Motor neuron (in vitro differentiated cells): ENCODE data around the gene EYA2. TPM values are rescaled to one million over a fixed set of nuclear protein-coding genes. Genes with fewer than 3 reads are reported as not detected.
A peak's percentile ranks its signal among the peaks of the same experiment; 100 is the strongest.

Experiments
- ATAC-seq, 8 experiments: fragments of 200-7000 bp; cut with Tn5 transposase; replicated peaks in 6 of 8; 2 replicates each; pipeline ENCODE4 v1.8.0; 2021; ENCODE audit warnings: mild to moderate bottlenecking in 8 of 8, moderate library complexity in 8 of 8
- H3K27ac ChIP-seq, 2 donors: fragments of 250-450 bp; sonication (Bioruptor Pico); 2 replicates each; pipeline ENCODE4 v1.9.0; 2021; ENCODE audit warnings: antibody characterized with exemption in 2 of 2, mild to moderate bottlenecking in 2 of 2, moderate library complexity in 1 of 2
- H3K4me1 ChIP-seq, 2 donors: fragments of 250-450 bp; sonication (Bioruptor Pico); replicated peaks in 1 of 2; 2 replicates each; pipeline ENCODE4 v1.6.1; 2021; ENCODE audit warnings: antibody characterized with exemption in 2 of 2, mild to moderate bottlenecking in 2 of 2, moderate library complexity in 1 of 2
- H3K4me3 ChIP-seq, 5 donors: fragments of 250-450 bp; sonication (Bioruptor Pico); 2 replicates each; pipeline ENCODE4 v1.9.0; 2021; ENCODE audit warnings: antibody characterized with exemption in 5 of 5, mild to moderate bottlenecking in 5 of 5, moderate library complexity in 4 of 5
- WGBS, 10 experiments: fragments of 450-650 bp; shearing (Covaris generic); methylation state at CpG; one replicate each; pipeline ENCODE4 v1.0.0; 2022; 5-methylcytosine and 5-hydroxymethylcytosine counted together
- in situ Hi-C, 9 experiments: fragments of 400-800 bp; cut with MboI; loops; one replicate each; pipeline ENCODE4 v1.15.0; 2021; ENCODE audit warnings: low sequenced_read_pairs in 9 of 9, low pct_unique_long_range_greater_than_20kb in 2 of 9; ENCODE audit not compliant: unreplicated experiment in 9 of 9
- total RNA-seq, 8 experiments: library from RNA; unstranded; fragments of 300-600 nt; gene quantifications; 2 replicates each; pipeline versions ENCODE4 v1.2.3 to v1.2.4, GENCODE V29; 2022

Gene EYA2
- total RNA-seq, 8 experiments from 2014 or later, result 0.18 to 7.5 (median 1.9) TPM; not detected in 1

- peaks cover 14 to 15% of the 10 kb centered on the region in 2 donors for H3K4me1 ChIP-seq
- H3K4me3 ChIP-seq, result no peak overlapping the region
- WGBS, 10 experiments, result 67 to 100% (median 100%) methylated on average over 1 of the region's 1 CpG; no CpG with 5 or more reads in 3 of the 10 experiments
- in situ Hi-C loops, result no loop called here
- no peak overlapping the region for H3K27ac ChIP-seq
- no peak for ATAC-seq
These were observed 88.8 kb downstream of the EYA2 start for GRCh38 chr20:46983466-46983865.

DNA sequence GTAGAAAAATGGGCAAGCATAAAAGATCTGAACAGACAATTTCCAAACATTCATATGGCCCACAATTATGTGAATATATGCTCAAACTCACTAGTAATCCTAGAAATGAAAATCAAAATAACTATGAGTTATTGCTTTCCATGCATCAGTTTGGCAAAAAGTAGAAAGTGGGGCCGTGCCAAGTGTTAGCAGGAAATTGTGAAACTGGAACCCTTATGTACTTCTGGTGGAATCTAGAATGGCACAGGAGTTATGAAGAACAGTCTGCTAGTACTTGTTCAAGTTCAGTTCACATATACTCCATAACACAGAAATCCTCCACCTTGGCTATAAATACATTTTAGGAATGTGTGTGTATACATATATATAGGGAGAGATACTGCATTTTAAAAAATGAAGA, 89.8 kb downstream of the EYA2 start:
- Histone ChIP-seq H3K4me1 (peaks cover 4 to 7% of the 10 kb centered on the region in 2 donors), H3K27ac (no peak overlapping the region), H3K4me3 (no peak overlapping the region)
- peak in 1 of 8 experiments; percentile 70 for ATAC-seq
- in situ Hi-C loops, result no loop called here
- WGBS, 10 experiments, result 17 to 100% (median 83%) methylated on average over 1 of the region's 1 CpG; no CpG with 5 or more reads in 1 of the 10 experiments

DNA sequence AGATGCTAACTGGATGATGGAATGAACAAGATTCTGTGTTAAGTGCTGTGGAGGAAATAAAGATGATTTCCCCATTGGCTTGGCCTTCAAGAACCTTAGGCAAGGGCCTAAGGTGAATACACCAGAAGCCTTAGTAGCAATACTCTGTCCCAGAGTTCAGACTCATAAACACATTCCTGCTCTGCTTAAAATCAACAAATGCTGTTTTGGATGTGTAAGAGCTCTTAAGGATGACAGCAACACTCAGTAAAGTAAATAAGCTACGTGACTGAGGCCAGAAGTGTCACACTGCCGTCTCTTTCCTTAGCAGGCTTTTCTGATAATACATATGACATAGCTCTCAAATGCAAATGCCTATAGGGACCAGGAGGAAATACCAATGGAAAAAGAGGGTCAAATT, 90.6 kb downstream of the EYA2 start:
- peak in 1 of 8 experiments; percentile 42 for ATAC-seq
- H3K4me1 ChIP-seq, result peaks cover under 1 to 4% of the 10 kb centered on the region in 2 donors
- 0 to 100% (median 88%) methylated on average over 1 to 2 of the region's 2 CpGs; no CpG with 5 or more reads in 1 of the 10 experiments for WGBS, 10 experiments
- H3K4me3 ChIP-seq, result no peak overlapping the region
- in situ Hi-C loops, result no loop called here
- no peak overlapping the region for H3K27ac ChIP-seq

DNA sequence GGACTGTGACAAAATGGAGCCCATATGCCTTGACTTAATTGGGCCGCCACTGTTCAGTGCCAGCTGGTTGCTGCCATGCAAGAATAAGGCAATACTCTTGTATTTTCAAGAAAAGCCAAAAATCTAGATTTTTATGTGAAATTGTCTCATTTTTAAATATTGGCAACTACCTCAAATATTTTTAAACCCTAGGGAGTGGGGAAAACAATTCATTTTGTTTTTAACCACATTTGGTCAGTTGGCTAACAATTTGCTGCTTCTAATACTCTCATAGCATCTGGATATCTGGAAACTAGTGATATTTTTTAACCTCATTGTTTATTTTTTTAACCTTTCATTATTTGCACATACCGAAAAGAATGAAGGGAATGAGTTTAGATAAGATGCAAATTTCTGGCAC, 91.0 kb downstream of the EYA2 start:
- peaks cover 5 to 8% of the 10 kb centered on the region in 2 donors for H3K4me1 ChIP-seq
- H3K27ac ChIP-seq, result no peak overlapping the region
- WGBS, 10 experiments, result 0 to 100% (median 100%) methylated on average over 1 to 2 of the region's 2 CpGs; no CpG with 5 or more reads in 1 of the 10 experiments
- in situ Hi-C loops, result no loop called here
- no peak for ATAC-seq
- no peak overlapping the region for H3K4me3 ChIP-seq

- Histone ChIP-seq H3K4me1 (peaks cover 6 to 16% of the 10 kb centered on the region in 2 donors), H3K27ac (no peak overlapping the region), H3K4me3 (no peak overlapping the region)
- no peak for ATAC-seq
- in situ Hi-C loops, result no loop called here
- WGBS, 10 experiments, result 0 to 100% (median 80%) methylated on average over 1 to 5 of the region's 5 CpGs; no CpG with 5 or more reads in 1 of the 10 experiments
These were observed 92.4 kb downstream of the EYA2 start for GRCh38 chr20:46987001-46987400.

- peaks cover 7 to 20% of the 10 kb centered on the region in 2 donors for H3K4me1 ChIP-seq
- 0 to 60% (median 46%) methylated on average over 2 to 12 of the region's 12 CpGs; no CpG with 5 or more reads in 1 of the 10 experiments for WGBS, 10 experiments
- ATAC-seq, result peak in 7 of 8 experiments; percentile 46 to 82 (median 59)
- peak overlapping the region in 1 of 2 donors; percentile 13 for H3K27ac ChIP-seq
- H3K4me3 ChIP-seq, result no peak overlapping the region
- in situ Hi-C loops, result no loop called here
These were observed 95.5 kb downstream of the EYA2 start for GRCh38 chr20:46990017-46990595.

DNA sequence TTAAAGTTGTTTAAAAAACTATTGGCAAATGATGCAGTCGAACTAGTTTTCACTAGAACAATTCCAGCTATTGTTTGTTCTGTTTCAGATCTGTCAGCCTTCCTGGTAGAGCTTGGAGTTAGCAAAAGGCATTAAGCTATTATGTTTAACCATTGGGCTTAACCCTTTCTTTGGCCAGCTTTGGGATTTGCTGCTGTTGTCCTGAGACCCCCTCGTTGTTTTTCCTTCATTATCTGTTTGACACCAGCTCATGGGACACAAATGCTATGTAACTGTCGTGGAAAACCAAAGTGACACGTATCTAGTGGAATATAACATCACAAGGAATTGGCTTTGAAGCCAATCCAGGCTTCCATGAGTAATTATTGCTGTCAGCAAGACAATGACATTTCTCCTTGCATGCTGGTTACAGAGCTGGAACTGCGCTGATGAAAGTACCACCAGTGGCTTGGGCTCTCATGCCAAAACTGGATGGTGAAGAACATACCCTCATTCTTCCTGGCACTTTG, 96.0 kb downstream of the EYA2 start:
- Histone ChIP-seq H3K4me1 (peaks cover 11 to 20% of the 10 kb centered on the region in 2 donors), H3K27ac (peak overlapping the region in 1 of 2 donors; percentile 13), H3K4me3 (no peak overlapping the region)
- ATAC-seq, result peak in 6 of 8 experiments; percentile 11 to 59 (median 43)
- in situ Hi-C loops, result no loop called here
- 11 to 49% (median 19%) methylated on average over 1 to 5 of the region's 5 CpGs; no CpG with 5 or more reads in 1 of the 10 experiments for WGBS, 10 experiments

DNA sequence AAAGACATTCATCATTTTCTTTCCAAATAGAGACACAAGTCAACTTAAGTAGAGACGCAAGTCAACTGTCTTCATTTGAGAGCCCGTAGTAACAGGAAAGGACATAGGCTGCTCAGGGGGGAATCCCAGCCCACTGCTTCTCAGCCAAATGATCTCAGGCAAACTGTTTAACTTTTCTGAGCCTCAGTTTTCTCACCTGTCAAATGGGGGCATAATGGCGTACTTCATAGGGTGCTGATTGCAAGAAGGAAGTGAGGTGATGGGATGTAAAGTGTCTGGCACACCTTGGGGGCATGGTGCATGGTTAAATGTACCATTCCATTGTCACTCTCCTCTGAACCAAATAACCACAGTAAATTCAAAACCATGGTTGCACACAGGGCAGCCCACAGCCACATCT, 96.5 kb downstream of the EYA2 start:
- H3K27ac ChIP-seq, result no peak overlapping the region
- no peak overlapping the region for H3K4me3 ChIP-seq
- 42 to 100% (median 92%) methylated on average over 1 to 3 of the region's 3 CpGs; no CpG with 5 or more reads in 3 of the 10 experiments for WGBS, 10 experiments
- ATAC-seq, result no peak
- in situ Hi-C loops, result no loop called here
- peaks cover 11 to 20% of the 10 kb centered on the region in 2 donors for H3K4me1 ChIP-seq

DNA sequence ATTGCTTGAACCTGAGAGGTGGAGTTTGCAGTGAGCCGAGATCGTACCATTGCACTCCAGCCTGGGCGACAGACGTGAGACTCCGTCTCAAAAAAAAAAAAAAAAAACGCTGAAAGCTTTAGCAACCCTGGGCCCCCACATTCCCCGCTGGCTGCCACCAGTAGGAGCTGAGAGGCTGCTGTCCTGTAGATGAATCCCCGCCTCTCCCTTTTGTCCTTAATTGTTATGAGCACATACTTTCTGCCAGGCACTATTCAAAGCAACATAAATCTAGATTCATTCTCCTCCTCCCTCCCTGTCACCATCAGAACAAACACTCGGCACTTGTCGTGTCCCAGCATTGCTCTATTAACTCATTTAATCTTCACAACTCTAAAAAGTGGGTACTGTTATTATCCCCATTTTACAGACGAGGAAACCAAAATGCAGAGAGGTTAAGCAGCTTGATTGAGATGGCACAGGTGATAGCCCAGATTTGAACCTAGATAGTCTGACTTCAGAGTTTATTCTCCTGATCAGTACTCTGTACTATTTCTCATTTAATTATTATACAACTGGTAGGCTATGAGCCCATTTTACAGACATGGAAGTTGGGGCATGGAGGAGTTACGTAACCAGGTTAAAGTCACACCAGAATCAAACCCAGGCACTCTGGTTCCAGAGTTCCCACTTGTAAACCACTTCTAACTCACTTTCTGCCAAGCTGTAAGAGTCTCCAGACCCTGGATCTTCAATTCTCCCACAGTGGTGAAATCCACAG, 97.4 kb downstream of the EYA2 start:
- peaks cover 11 to 20% of the 10 kb centered on the region in 2 donors for H3K4me1 ChIP-seq
- in situ Hi-C loops, result no loop called here
- 10 to 80% (median 40%) methylated on average over 1 to 5 of the region's 12 CpGs; no CpG with 5 or more reads in 1 of the 10 experiments for WGBS, 10 experiments
- H3K27ac ChIP-seq, result no peak overlapping the region
- ATAC-seq, result peak in 5 of 8 experiments; percentile 36 to 89 (median 81)
- no peak overlapping the region for H3K4me3 ChIP-seq

GRCh38 chr20:46992640-46993035, 98.0 kb downstream of the EYA2 start:
- WGBS, 10 experiments, result 70 to 100% (median 100%) methylated on average over 1 to 2 of the region's 2 CpGs; no CpG with 5 or more reads in 5 of the 10 experiments
- H3K27ac ChIP-seq, result no peak overlapping the region
- no peak overlapping the region for H3K4me3 ChIP-seq
- no peak for ATAC-seq
- H3K4me1 ChIP-seq, result peaks cover 11 to 20% of the 10 kb centered on the region in 2 donors
- in situ Hi-C loops, result no loop called here

DNA sequence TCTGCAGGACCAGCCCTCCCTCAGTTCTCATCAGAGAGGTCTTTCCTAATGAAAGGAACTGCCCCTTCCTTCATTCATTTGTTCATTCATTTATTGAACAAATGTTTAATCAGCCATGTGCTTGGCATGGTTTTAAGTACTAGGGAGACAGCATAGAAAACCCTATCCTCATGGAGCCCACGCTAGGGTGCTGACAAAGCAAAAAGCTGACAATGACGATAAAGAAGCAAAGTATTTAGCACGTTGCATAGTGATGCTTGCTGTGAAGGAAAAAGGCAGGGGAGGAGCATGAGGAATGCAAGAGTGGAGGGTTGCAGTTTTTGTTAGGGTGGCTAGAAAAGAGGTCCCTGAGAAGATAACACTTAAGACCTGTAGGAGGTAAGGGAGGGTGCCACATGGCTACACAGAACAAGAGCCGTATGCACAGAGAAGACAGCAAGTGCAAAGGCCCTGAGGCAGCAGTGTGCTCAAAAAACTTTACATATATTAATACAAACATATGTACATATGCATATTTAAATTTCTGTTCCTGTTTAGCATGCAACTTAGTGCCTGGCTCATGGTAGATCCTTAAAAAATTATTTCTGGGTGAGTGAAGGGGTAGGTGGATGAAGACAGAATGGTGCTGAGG, 98.9 kb downstream of the EYA2 start:
- peak in 3 of 8 experiments; percentile 28 to 71 (median 41) for ATAC-seq
- in situ Hi-C loops, result no loop called here
- Histone ChIP-seq H3K27ac (no peak overlapping the region), H3K4me1 (peaks cover 11 to 20% of the 10 kb centered on the region in 2 donors), H3K4me3 (no peak overlapping the region)
- WGBS, 10 experiments, result 20 to 80% (median 55%) methylated on average over 1 to 4 of the region's 4 CpGs; no CpG with 5 or more reads in 1 of the 10 experiments

- Histone ChIP-seq H3K4me3 (no peak overlapping the region), H3K27ac (no peak overlapping the region), H3K4me1 (peaks cover 15 to 20% of the 10 kb centered on the region in 2 donors)
- peak in 3 of 8 experiments; percentile 58 to 70 (median 61) for ATAC-seq
- WGBS, 10 experiments, result 0 to 100% (median 37%) methylated on average over 1 to 4 of the region's 5 CpGs; no CpG with 5 or more reads in 4 of the 10 experiments
- in situ Hi-C loops, result no loop called here
These were observed 99.7 kb downstream of the EYA2 start for GRCh38 chr20:46994341-46994740.
